SK-N-SH treated with all-trans-retinoic acid at 6 μM for 48 hours (cell line): Measurements from ENCODE around the gene PAXIP1.

Source experiments
- ARNTL ChIP-seq: fragments of 450-650 bp; formaldehyde crosslinking; IDR thresholded peaks from 2 replicates; pipeline ENCODE4 v1.5.0; 2020; ENCODE audit warnings: low read depth, mild to moderate bottlenecking, moderate library complexity, borderline replicate concordance
- GLIS3 ChIP-seq: fragments of 250-450 bp; sonication (Bioruptor Pico); IDR thresholded peaks from 2 replicates; pipeline ENCODE4 v1.5.0; 2020; ENCODE audit warnings: mild to moderate bottlenecking, moderate library complexity
- ISL1 ChIP-seq: fragments of 250-450 bp; sonication (Bioruptor Pico); IDR thresholded peaks from 2 replicates; pipeline ENCODE4 v2.1.2; 2022; ENCODE audit warnings: mild to moderate bottlenecking, moderate library complexity
- PATZ1 ChIP-seq: fragments of 250-450 bp; sonication (Bioruptor Pico); IDR thresholded peaks from 2 replicates; pipeline ENCODE4 v1.8.0; 2020; ENCODE audit warnings: mild to moderate bottlenecking, moderate library complexity, borderline replicate concordance
- POU6F1 ChIP-seq: fragments of 250-450 bp; sonication (Bioruptor Pico); IDR thresholded peaks from 2 replicates; pipeline ENCODE4 v1.8.0; 2021; ENCODE audit warnings: low read depth, mild to moderate bottlenecking, moderate library complexity, borderline replicate concordance
- RARB ChIP-seq: fragments of 250-450 bp; sonication (Bioruptor Pico); IDR thresholded peaks from 2 replicates; pipeline ENCODE4 v1.8.0; 2021; ENCODE audit warnings: mild to moderate bottlenecking, moderate library complexity
- SNAI2 ChIP-seq: fragments of 250-450 bp; sonication (Bioruptor Pico); IDR thresholded peaks from 2 replicates; pipeline ENCODE4 v1.5.0; 2020; ENCODE audit warnings: mild to moderate bottlenecking, moderate library complexity
- TSHZ2 ChIP-seq: fragments of 250-450 bp; sonication (Bioruptor Pico); IDR thresholded peaks from 2 replicates; pipeline ENCODE4 v1.5.0; 2020; ENCODE audit warnings: mild to moderate bottlenecking, moderate library complexity
- ZC3H10 ChIP-seq: fragments of 250-450 bp; sonication (Bioruptor Pico); IDR thresholded peaks from 2 replicates; pipeline ENCODE4 v1.5.1; 2021; ENCODE audit warnings: mild to moderate bottlenecking, moderate library complexity
- ZFP30 ChIP-seq: fragments of 450-650 bp; formaldehyde crosslinking; IDR thresholded peaks from 2 replicates; pipeline ENCODE4 v1.5.0; 2022; ENCODE audit warnings: mild to moderate bottlenecking, moderate library complexity
- ZNF565 ChIP-seq: fragments of 450-650 bp; formaldehyde crosslinking; conservative IDR thresholded peaks from 2 replicates; pipeline ENCODE4 v1.5.0; 2020; ENCODE audit warnings: low read depth, mild to moderate bottlenecking, moderate library complexity
- ZNF70 ChIP-seq: fragments of 450-650 bp; formaldehyde crosslinking; IDR thresholded peaks from 2 replicates; pipeline ENCODE4 v1.5.0; 2020; ENCODE audit warnings: mild to moderate bottlenecking, moderate library complexity
- TF ChIP-seq, protein P1 (sequence below): fragments of 250-450 bp; sonication (Bioruptor Pico); IDR thresholded peaks from 2 replicates; pipeline ENCODE4 v1.5.1; 2020; ENCODE audit warnings: low read depth, mild to moderate bottlenecking, moderate library complexity
- TF ChIP-seq, protein P2 (sequence below): fragments of 250-450 bp; sonication (Bioruptor Pico); IDR thresholded peaks from 2 replicates; pipeline ENCODE4 v1.5.1; 2021; ENCODE audit warnings: mild to moderate bottlenecking, moderate library complexity

DNA sequence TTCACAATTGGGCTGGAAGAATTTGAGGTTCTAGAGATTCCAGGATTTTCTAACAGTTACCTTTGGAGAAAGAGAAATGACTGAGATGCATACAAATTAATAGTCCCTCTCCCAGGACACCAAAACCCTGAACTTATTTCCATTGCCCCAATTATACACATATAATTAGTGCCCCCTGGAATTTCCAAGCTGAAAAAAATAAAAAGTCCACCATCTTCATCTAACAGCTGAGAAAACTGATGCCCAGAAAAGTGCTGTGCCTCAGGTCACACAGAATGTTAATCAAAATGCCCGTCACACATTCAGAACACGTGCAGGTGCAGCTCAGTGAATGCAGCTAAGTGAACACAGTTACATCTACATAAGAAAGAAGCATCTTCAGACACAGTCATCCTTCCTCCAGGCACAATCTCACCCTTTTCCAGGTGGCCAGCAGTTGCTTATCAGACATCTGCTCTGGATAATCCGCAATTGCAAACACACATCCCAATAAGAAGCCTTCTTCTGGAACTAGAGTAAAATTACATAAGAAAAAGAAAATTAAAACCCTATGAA is 35.4 kb downstream of the PAXIP1 start:
- TF ChIP-seq ZFP30 (CRISPR knock-in tag) (no peak), ARNTL (no peak), PATZ1 (CRISPR knock-in tag) (no peak), ZNF565 (CRISPR knock-in tag) (no peak), SNAI2 (CRISPR knock-in tag) (no peak), GLIS3 (CRISPR knock-in tag) (no peak), ISL1 (CRISPR knock-in tag) (no peak), TSHZ2 (CRISPR knock-in tag) (no peak), RARB (CRISPR knock-in tag) (no peak), ZNF70 (CRISPR knock-in tag) (no peak), POU6F1 (no peak), ZC3H10 (no peak)
- TF ChIP-seq, protein P1, sequence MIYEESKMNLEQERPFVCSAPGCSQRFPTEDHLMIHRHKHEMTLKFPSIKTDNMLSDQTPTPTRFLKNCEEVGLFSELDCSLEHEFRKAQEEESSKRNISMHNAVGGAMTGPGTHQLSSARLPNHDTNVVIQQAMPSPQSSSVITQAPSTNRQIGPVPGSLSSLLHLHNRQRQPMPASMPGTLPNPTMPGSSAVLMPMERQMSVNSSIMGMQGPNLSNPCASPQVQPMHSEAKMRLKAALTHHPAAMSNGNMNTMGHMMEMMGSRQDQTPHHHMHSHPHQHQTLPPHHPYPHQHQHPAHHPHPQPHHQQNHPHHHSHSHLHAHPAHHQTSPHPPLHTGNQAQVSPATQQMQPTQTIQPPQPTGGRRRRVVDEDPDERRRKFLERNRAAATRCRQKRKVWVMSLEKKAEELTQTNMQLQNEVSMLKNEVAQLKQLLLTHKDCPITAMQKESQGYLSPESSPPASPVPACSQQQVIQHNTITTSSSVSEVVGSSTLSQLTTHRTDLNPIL (CRISPR knock-in tag), result no peak
- TF ChIP-seq, protein P2, sequence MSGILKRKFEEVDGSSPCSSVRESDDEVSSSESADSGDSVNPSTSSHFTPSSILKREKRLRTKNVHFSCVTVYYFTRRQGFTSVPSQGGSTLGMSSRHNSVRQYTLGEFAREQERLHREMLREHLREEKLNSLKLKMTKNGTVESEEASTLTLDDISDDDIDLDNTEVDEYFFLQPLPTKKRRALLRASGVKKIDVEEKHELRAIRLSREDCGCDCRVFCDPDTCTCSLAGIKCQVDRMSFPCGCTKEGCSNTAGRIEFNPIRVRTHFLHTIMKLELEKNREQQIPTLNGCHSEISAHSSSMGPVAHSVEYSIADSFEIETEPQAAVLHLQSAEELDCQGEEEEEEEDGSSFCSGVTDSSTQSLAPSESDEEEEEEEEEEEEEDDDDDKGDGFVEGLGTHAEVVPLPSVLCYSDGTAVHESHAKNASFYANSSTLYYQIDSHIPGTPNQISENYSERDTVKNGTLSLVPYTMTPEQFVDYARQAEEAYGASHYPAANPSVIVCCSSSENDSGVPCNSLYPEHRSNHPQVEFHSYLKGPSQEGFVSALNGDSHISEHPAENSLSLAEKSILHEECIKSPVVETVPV (CRISPR knock-in tag), result no peak
